WTC11 (cell line): ENCODE measurements around the gene SOCS2. TPM values are rescaled to one million over a fixed set of nuclear protein-coding genes. Genes with fewer than 3 reads are reported as not detected.

Experiments used
- ATAC-seq: fragments of 200-7000 bp; cut with Tn5 transposase; 2 replicates; pipeline ENCODE4 v1.10.0; 2021; ENCODE audit warnings: mild to moderate bottlenecking, moderate library complexity
- CTCF ChIA-PET: fragments of 300-600 bp; sonication (Branson Sonifier 250); formaldehyde crosslinking; loops from one replicate; lab custom pipeline; 2021; ENCODE audit warnings: antibody characterized with exemption; lab: Charles Lee
- POLR2A ChIA-PET: fragments of 350-600 bp; sonication (Branson Sonifier 250); formaldehyde crosslinking; loops from one replicate; lab custom pipeline; 2021; ENCODE audit warnings: antibody characterized with exemption; lab: Charles Lee
- DNase-seq: peaks from one replicate; pipeline ENCODE4 v3.0.0; 2021; ENCODE audit warnings: low spot score
- H3K27ac Mint-ChIP-seq: 2 replicates; pipeline ENCODE4 v1.8.0; 2021; ENCODE audit warnings: mixed read lengths
- H3K27me3 Mint-ChIP-seq: 2 replicates; pipeline ENCODE4 v1.8.0; 2021; ENCODE audit warnings: low read depth, mild to moderate bottlenecking, moderate library complexity, mixed read lengths
- H3K36me3 Mint-ChIP-seq: 2 replicates; pipeline ENCODE4 v1.8.0; 2021; ENCODE audit warnings: mixed read lengths
- H3K4me1 Mint-ChIP-seq: 2 replicates; pipeline ENCODE4 v1.8.0; 2022; ENCODE audit warnings: mixed read lengths
- H3K4me3 Mint-ChIP-seq: 2 replicates; pipeline ENCODE4 v1.8.0; 2021; ENCODE audit warnings: mild to moderate bottlenecking, moderate library complexity, mixed read lengths
- H3K9me3 Mint-ChIP-seq: 2 replicates; pipeline ENCODE4 v1.8.0; 2021; ENCODE audit warnings: mixed read lengths
- ELF4 ChIP-seq: sonication (generic); formaldehyde crosslinking; IDR thresholded peaks from 2 replicates; pipeline ENCODE4 v1.8.1; 2022; ENCODE audit warnings: low read depth, mild to moderate bottlenecking, moderate library complexity, missing genetic modification reagents
- ESRRA ChIP-seq: sonication (generic); formaldehyde crosslinking; IDR thresholded peaks from 2 replicates; pipeline ENCODE4 v1.8.1; 2022; ENCODE audit warnings: mild to moderate bottlenecking, missing genetic modification reagents, borderline replicate concordance
- NR3C1 ChIP-seq: sonication (generic); formaldehyde crosslinking; conservative IDR thresholded peaks from 2 replicates; pipeline ENCODE4 v1.8.1; 2023; ENCODE audit warnings: low read depth, mild to moderate bottlenecking, missing genetic modification reagents
- TCF7 ChIP-seq: sonication (generic); formaldehyde crosslinking; IDR thresholded peaks from 2 replicates; pipeline ENCODE4 v1.8.0; 2022; ENCODE audit warnings: mild to moderate bottlenecking, low read depth, missing genetic modification reagents, moderate library complexity
- TP53 ChIP-seq: sonication (generic); formaldehyde crosslinking; IDR thresholded peaks from 2 replicates; pipeline ENCODE4 v1.8.1; 2023; ENCODE audit warnings: mild to moderate bottlenecking, missing genetic modification reagents
- ZNF121 ChIP-seq: sonication (generic); formaldehyde crosslinking; IDR thresholded peaks from 2 replicates; pipeline ENCODE4 v1.8.0; 2023; ENCODE audit warnings: missing genetic modification reagents
- ZNF232 ChIP-seq: sonication (generic); formaldehyde crosslinking; IDR thresholded peaks from 2 replicates; pipeline ENCODE4 v1.8.0; 2022; ENCODE audit warnings: mild to moderate bottlenecking, missing genetic modification reagents
- ZNF671 ChIP-seq: fragments of 250-450 bp; sonication (Bioruptor Pico); IDR thresholded peaks from 2 replicates; pipeline ENCODE4 v1.8.0; 2021; ENCODE audit warnings: mild to moderate bottlenecking
- ZSCAN18 ChIP-seq: fragments of 250-450 bp; sonication (Bioruptor Pico); IDR thresholded peaks from 2 replicates; pipeline ENCODE4 v2.1.2; 2022; ENCODE audit warnings: mild to moderate bottlenecking, moderate library complexity
- total RNA-seq: library from RNA; stranded (reverse); gene quantifications from 3 replicates; pipeline ENCODE4 v1.2.3, GENCODE V29; 2021
- TF ChIP-seq, protein P1 (sequence below): sonication (generic); formaldehyde crosslinking; IDR thresholded peaks from 2 replicates; pipeline ENCODE4 v1.8.1; 2023; ENCODE audit warnings: mild to moderate bottlenecking, missing genetic modification reagents, borderline replicate concordance
- TF ChIP-seq, protein P2 (sequence below): sonication (generic); formaldehyde crosslinking; IDR thresholded peaks from 2 replicates; pipeline ENCODE4 v1.8.0; 2022; ENCODE audit warnings: mild to moderate bottlenecking, missing genetic modification reagents
- TF ChIP-seq, protein P3 (sequence below): sonication (generic); formaldehyde crosslinking; IDR thresholded peaks from 2 replicates; pipeline ENCODE4 v1.8.0; 2022; ENCODE audit warnings: mild to moderate bottlenecking, missing genetic modification reagents
- TF ChIP-seq, protein P4 (sequence below): sonication (generic); formaldehyde crosslinking; IDR thresholded peaks from 2 replicates; pipeline ENCODE4 v1.8.0; 2023; ENCODE audit warnings: missing genetic modification reagents, mild to moderate bottlenecking, borderline replicate concordance
- TF ChIP-seq, protein P5 (sequence below): sonication (generic); formaldehyde crosslinking; IDR thresholded peaks from 2 replicates; pipeline ENCODE4 v1.8.0; 2022; ENCODE audit warnings: mild to moderate bottlenecking, missing genetic modification reagents
- TF ChIP-seq, protein P6 (sequence below): fragments of 250-450 bp; sonication (Bioruptor Pico); conservative IDR thresholded peaks from 2 replicates; pipeline ENCODE4 v1.9.0; 2021; ENCODE audit warnings: mild to moderate bottlenecking

SOCS2 gene
- total RNA-seq, 1 experiment from 2014 or later: 44.4 TPM

DNA sequence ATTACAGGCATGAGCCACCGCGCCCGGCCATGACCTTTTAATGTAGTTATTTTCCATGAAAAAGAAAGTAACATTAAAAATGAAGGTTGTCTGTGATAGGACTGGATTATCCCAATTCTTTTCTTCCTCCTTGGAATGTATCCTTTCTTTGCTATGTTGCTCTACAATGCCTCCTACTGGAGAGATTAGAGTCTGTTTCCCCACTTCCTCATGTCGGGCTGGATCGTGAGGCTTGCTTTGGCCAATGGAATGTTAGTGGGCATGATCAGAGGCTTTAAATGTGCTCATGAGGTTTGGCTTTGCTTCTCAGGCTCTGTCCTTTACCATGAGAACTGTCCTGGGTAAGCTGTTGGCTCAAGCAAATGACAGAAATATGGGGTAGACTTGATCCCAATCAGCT lies 34.7 kb upstream of the SOCS2 start:
- ATAC-seq: peak; percentile 65
- H3K27me3 Mint-ChIP-seq: no peaks in the 10 kb centered on the region
- TF ChIP-seq, protein P1, sequence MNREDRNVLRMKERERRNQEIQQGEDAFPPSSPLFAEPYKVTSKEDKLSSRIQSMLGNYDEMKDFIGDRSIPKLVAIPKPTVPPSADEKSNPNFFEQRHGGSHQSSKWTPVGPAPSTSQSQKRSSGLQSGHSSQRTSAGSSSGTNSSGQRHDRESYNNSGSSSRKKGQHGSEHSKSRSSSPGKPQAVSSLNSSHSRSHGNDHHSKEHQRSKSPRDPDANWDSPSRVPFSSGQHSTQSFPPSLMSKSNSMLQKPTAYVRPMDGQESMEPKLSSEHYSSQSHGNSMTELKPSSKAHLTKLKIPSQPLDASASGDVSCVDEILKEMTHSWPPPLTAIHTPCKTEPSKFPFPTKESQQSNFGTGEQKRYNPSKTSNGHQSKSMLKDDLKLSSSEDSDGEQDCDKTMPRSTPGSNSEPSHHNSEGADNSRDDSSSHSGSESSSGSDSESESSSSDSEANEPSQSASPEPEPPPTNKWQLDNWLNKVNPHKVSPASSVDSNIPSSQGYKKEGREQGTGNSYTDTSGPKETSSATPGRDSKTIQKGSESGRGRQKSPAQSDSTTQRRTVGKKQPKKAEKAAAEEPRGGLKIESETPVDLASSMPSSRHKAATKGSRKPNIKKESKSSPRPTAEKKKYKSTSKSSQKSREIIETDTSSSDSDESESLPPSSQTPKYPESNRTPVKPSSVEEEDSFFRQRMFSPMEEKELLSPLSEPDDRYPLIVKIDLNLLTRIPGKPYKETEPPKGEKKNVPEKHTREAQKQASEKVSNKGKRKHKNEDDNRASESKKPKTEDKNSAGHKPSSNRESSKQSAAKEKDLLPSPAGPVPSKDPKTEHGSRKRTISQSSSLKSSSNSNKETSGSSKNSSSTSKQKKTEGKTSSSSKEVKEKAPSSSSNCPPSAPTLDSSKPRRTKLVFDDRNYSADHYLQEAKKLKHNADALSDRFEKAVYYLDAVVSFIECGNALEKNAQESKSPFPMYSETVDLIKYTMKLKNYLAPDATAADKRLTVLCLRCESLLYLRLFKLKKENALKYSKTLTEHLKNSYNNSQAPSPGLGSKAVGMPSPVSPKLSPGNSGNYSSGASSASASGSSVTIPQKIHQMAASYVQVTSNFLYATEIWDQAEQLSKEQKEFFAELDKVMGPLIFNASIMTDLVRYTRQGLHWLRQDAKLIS (CRISPR knock-in tag): no peak
- TF ChIP-seq, protein P2, sequence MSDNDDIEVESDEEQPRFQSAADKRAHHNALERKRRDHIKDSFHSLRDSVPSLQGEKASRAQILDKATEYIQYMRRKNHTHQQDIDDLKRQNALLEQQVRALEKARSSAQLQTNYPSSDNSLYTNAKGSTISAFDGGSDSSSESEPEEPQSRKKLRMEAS (CRISPR knock-in tag): no peak
- TF ChIP-seq TP53 (CRISPR knock-in tag): no peak
- no peak for TF ChIP-seq ESRRA (CRISPR knock-in tag)
- TF ChIP-seq ZNF121: no peak
- TF ChIP-seq, protein P3, sequence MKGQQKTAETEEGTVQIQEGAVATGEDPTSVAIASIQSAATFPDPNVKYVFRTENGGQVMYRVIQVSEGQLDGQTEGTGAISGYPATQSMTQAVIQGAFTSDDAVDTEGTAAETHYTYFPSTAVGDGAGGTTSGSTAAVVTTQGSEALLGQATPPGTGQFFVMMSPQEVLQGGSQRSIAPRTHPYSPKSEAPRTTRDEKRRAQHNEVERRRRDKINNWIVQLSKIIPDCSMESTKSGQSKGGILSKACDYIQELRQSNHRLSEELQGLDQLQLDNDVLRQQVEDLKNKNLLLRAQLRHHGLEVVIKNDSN (CRISPR knock-in tag): no peak
- TF ChIP-seq NR3C1: no peak
- TF ChIP-seq, protein P4, sequence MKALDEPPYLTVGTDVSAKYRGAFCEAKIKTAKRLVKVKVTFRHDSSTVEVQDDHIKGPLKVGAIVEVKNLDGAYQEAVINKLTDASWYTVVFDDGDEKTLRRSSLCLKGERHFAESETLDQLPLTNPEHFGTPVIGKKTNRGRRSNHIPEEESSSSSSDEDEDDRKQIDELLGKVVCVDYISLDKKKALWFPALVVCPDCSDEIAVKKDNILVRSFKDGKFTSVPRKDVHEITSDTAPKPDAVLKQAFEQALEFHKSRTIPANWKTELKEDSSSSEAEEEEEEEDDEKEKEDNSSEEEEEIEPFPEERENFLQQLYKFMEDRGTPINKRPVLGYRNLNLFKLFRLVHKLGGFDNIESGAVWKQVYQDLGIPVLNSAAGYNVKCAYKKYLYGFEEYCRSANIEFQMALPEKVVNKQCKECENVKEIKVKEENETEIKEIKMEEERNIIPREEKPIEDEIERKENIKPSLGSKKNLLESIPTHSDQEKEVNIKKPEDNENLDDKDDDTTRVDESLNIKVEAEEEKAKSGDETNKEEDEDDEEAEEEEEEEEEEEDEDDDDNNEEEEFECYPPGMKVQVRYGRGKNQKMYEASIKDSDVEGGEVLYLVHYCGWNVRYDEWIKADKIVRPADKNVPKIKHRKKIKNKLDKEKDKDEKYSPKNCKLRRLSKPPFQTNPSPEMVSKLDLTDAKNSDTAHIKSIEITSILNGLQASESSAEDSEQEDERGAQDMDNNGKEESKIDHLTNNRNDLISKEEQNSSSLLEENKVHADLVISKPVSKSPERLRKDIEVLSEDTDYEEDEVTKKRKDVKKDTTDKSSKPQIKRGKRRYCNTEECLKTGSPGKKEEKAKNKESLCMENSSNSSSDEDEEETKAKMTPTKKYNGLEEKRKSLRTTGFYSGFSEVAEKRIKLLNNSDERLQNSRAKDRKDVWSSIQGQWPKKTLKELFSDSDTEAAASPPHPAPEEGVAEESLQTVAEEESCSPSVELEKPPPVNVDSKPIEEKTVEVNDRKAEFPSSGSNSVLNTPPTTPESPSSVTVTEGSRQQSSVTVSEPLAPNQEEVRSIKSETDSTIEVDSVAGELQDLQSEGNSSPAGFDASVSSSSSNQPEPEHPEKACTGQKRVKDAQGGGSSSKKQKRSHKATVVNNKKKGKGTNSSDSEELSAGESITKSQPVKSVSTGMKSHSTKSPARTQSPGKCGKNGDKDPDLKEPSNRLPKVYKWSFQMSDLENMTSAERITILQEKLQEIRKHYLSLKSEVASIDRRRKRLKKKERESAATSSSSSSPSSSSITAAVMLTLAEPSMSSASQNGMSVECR: no peak
- TF ChIP-seq, all 79 proteins: peak for 0
- ChIA-PET CTCF (interaction anchor here (1.6 to 5.6 kb wide), 2 partner anchors 35 to 565 kb away, joined by 5 to 22 read pairs; no protein-coding TSS in a partner anchor), POLR2A (no interaction called here)
- peaks cover 3% of the 10 kb centered on the region for H3K4me1 Mint-ChIP-seq
- no peak for DNase-seq
- H3K4me3 Mint-ChIP-seq: no peak overlapping the region
- no peaks in the 10 kb centered on the region for H3K36me3 Mint-ChIP-seq
- no peaks in the 10 kb centered on the region for H3K9me3 Mint-ChIP-seq
- H3K27ac Mint-ChIP-seq: no peak overlapping the region

GRCh38 chr12:93539821-93540220 lies 32.7 kb upstream of the SOCS2 start:
- CTCF ChIA-PET: interaction anchor here (1.4 to 5.6 kb wide), 3 partner anchors 14 to 562 kb away, joined by 3 to 22 read pairs (median 4); no protein-coding TSS in a partner anchor
- TF ChIP-seq, protein P5, sequence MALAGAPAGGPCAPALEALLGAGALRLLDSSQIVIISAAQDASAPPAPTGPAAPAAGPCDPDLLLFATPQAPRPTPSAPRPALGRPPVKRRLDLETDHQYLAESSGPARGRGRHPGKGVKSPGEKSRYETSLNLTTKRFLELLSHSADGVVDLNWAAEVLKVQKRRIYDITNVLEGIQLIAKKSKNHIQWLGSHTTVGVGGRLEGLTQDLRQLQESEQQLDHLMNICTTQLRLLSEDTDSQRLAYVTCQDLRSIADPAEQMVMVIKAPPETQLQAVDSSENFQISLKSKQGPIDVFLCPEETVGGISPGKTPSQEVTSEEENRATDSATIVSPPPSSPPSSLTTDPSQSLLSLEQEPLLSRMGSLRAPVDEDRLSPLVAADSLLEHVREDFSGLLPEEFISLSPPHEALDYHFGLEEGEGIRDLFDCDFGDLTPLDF: no peak
- no peak for TF ChIP-seq ZSCAN18 (CRISPR knock-in tag)
- TF ChIP-seq, protein P6, sequence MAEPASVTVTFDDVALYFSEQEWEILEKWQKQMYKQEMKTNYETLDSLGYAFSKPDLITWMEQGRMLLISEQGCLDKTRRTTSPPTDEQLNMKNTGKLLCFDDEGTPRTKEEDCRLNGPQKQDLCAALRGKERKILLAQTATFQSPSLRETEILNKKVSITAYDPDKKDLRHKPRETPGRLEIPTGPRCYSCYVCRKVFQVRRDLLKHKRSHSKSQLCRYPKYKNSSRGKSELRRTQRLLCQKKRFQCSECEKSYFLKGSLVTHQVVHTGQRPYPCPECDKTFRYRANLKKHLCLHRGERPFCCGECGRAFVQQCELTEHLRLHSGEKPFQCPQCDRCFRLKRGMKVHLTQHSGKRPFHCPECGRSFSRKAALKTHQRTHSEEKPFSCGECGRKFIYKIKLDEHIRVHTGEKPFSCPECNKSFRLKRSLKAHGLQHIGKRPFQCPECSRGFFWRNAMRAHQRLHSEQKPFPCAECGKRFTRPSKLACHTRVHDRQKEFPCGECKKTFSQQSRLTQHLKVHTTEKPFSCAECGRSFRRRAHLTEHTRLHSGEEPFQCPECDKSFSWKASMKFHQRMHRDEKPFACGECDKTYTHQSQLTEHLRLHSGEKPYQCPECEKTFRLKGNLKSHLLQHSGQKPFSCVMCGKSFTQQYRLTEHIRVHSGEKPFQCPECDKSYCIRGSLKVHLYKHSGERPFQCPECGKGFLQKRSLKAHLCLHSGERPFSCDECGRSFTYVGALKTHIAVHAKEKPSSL (CRISPR knock-in tag): no peak
- no peak for TF ChIP-seq NR3C1
- TF ChIP-seq TP53 (CRISPR knock-in tag): no peak
- no peak for TF ChIP-seq ZNF232
- no peak for TF ChIP-seq ZNF121
- no peak for TF ChIP-seq TCF7 (CRISPR knock-in tag)
- no peak for TF ChIP-seq ELF4
- TF ChIP-seq ZNF671 (CRISPR knock-in tag): no peak

More at GRCh38 chr12:93539821-93540220, 32.7 kb upstream of the SOCS2 start:
- no peak for DNase-seq
- Mint-ChIP-seq H3K4me1 (peaks cover 3% of the 10 kb centered on the region), H3K9me3 (no peaks in the 10 kb centered on the region), H3K27ac (no peak overlapping the region), H3K27me3 (no peaks in the 10 kb centered on the region), H3K4me3 (no peak overlapping the region), H3K36me3 (0 out of 2 replicates have a peak, but pooled peaks cover 7% of the 10 kb centered on the region)
- POLR2A ChIA-PET: no interaction called here
- ATAC-seq: no peak
